ENCODE data around the gene ZNF184.
"Not testable (repeated sequence)": the region's sequence is repeated elsewhere in the genome, so short reads cannot be mapped to it uniquely, and the experiment has no call there.

ZNF184 gene

GRCh38 chr6:27424851-27425250 is 48.1 kb downstream of the ZNF184 start:
- not testable (repeated sequence) for DNase-seq (ENCODE audit: low spot score)

GRCh38 chr6:27422651-27423332 is 50.1 kb downstream of the ZNF184 start:
- DNase-seq (ENCODE audit: low spot score), result no peak

GRCh38 chr6:27419363-27419762 is 53.5 kb downstream of the ZNF184 start:
- no peak for DNase-seq (ENCODE audit: low spot score)

- no peak for DNase-seq (ENCODE audit: low spot score)
These were observed 57.0 kb downstream of the ZNF184 start for GRCh38 chr6:27415898-27416297.

- peak; percentile 27 for DNase-seq (ENCODE audit: low spot score)
These were observed 57.9 kb downstream of the ZNF184 start for GRCh38 chr6:27414996-27415395.

GRCh38 chr6:27414300-27414699 is 58.6 kb downstream of the ZNF184 start:
- DNase-seq (ENCODE audit: low spot score), result no peak

- DNase-seq (ENCODE audit: low spot score), result no peak
These were observed 65.6 kb downstream of the ZNF184 start for GRCh38 chr6:27407153-27407814.

- no peak for DNase-seq (ENCODE audit: low spot score)
These were observed 66.8 kb downstream of the ZNF184 start for GRCh38 chr6:27406085-27406484.

- DNase-seq (ENCODE audit: low spot score), result no peak
These were observed 71.8 kb downstream of the ZNF184 start for GRCh38 chr6:27400877-27401642.
